BJ (cell line): Measurements from ENCODE around the gene FOLR1. TPM values are rescaled to one million over a fixed set of nuclear protein-coding genes. Genes with fewer than 3 reads are reported as not detected.

Source experiments
- CTCF ChIA-PET: fragments of 350-600 bp; formaldehyde crosslinking; extraction: SDS; loops from one replicate; lab custom pipeline; 2021; ENCODE audit warnings: antibody characterized with exemption, inconsistent platforms; lab: Yijun Ruan, JAX
- POLR2A ChIA-PET: fragments of 300-600 bp; sonication (Branson Sonifier 250); formaldehyde crosslinking; extraction: SDS; loops from one replicate; lab custom pipeline; 2021; ENCODE audit warnings: antibody characterized with exemption; lab: Charles Lee
- DNase-seq: peaks from one replicate; pipeline ENCODE4 v3.0.0-alpha.2; 2011; ENCODE audit warnings: low read depth
- H3K27me3 ChIP-seq: 2 replicates; pipeline ENCODE4 v1.6.0; 2011; ENCODE audit warnings: low read length; ENCODE audit not compliant: control insufficient read depth, insufficient read depth
- H3K36me3 ChIP-seq: 2 replicates; pipeline ENCODE4 v1.5.1; 2011; ENCODE audit warnings: low read length; ENCODE audit not compliant: control insufficient read depth, insufficient read depth
- H3K4me3 ChIP-seq: 2 replicates; pipeline ENCODE4 v1.5.1; 2011; ENCODE audit warnings: low read depth, mild to moderate bottlenecking, control low read depth, low read length
- polyA plus RNA-seq: library from polyadenylated mRNA; depleted of rRNA; stranded (reverse); fragments of >200 nt; gene quantifications from 2 replicates; pipeline ENCODE4 v1.2.3, GENCODE V29; 2011
- TF ChIP-seq, protein P1 (sequence below): IDR thresholded peaks from 2 replicates; pipeline ENCODE4 v1.5.1; 2011; ENCODE audit warnings: low read depth, mild to moderate bottlenecking, control low read depth, inconsistent platforms, low read length, moderate library complexity; ENCODE audit not compliant: insufficient read depth

Gene FOLR1
- polyA plus RNA-seq, 1 experiment: 1.2 TPM

DNA sequence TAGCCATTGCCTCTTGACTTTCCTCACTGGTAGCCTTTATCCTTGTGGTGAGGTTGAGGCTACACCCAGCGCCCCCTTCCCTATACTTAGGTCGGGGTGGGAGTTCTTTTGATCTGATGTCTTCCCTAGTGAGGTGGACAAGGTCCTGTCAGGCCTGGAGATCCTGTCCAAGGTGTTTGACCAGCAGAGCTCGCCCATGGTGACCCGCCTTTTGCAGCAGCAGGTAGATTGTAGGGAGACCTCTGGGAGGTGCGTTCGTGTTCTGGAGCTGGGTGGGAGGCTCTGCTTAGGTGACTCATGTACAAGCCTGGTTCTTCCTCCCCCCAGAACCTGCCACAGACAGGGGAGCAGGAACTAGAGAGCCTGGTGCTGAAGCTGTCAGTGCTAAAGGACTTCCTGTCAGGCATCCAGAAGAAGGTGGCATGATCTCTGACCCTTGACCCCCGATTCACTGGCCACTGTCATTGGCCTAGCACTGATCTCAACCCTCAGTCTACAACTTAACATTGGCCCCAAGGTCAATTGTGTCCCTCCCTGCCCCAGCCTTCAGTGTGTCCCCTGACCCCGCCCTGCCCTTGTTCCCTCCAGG is 37.5 kb downstream of the FOLR1 start:
- CTCF ChIA-PET: interaction anchor here (1.3 to 7.5 kb wide), 3 partner anchors 8 to 204 kb away, joined by 3 to 57 read pairs (median 3); no protein-coding TSS in a partner anchor
- POLR2A ChIA-PET: no interaction called here
- Histone ChIP-seq H3K27me3 (no peaks in the 10 kb centered on the region), H3K36me3 (peaks cover 63% of the 10 kb centered on the region), H3K4me3 (no peak overlapping the region)
- TF ChIP-seq, protein P1, sequence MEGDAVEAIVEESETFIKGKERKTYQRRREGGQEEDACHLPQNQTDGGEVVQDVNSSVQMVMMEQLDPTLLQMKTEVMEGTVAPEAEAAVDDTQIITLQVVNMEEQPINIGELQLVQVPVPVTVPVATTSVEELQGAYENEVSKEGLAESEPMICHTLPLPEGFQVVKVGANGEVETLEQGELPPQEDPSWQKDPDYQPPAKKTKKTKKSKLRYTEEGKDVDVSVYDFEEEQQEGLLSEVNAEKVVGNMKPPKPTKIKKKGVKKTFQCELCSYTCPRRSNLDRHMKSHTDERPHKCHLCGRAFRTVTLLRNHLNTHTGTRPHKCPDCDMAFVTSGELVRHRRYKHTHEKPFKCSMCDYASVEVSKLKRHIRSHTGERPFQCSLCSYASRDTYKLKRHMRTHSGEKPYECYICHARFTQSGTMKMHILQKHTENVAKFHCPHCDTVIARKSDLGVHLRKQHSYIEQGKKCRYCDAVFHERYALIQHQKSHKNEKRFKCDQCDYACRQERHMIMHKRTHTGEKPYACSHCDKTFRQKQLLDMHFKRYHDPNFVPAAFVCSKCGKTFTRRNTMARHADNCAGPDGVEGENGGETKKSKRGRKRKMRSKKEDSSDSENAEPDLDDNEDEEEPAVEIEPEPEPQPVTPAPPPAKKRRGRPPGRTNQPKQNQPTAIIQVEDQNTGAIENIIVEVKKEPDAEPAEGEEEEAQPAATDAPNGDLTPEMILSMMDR: no peak
- no peak for DNase-seq

DNA sequence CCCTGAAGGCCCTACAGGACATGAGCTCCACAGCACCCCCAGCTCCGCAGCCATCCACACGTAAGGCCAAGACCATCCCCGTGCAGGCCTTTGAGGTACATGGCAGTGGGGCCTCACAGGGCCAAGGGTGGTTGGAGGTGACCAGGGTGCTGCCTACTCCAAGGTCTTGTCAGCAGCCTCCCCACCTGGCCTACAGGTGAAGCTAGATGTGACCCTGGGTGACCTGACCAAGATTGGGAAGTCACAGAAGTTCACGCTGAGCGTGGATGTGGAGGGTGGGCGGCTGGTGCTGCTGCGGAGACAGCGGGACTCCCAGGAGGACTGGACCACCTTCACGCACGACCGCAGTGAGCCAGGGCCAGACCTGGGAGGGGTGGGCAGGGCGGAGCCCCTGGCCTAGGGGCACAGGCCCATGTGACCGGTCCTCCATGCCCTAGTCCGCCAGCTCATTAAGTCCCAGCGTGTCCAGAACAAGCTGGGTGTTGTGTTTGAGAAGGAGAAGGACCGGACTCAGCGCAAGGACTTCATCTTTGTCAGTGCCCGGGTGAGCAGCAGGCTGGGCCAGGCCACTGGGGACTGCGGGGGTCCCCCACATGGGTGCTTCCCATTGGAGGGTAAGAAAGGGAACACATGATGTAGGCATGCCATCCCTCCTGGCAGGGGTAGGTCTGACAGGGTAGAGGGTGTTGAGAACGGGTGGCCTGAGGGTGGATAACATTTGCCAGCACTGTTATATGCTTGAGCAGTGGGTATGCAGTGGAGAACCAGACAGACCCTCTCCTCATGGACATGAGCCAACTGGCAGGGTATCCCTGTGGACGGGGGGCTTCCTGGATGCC is 38.2 kb downstream of the FOLR1 start:
- Histone ChIP-seq H3K4me3 (no peak overlapping the region), H3K27me3 (no peaks in the 10 kb centered on the region), H3K36me3 (peaks cover 67% of the 10 kb centered on the region)
- ChIA-PET CTCF (interaction anchor here (0.8 to 7.5 kb wide), 4 partner anchors 8 to 205 kb away, joined by 3 to 57 read pairs (median 3); no protein-coding TSS in a partner anchor), POLR2A (no interaction called here)
- DNase-seq: no peak
- TF ChIP-seq, protein P1: no peak

DNA sequence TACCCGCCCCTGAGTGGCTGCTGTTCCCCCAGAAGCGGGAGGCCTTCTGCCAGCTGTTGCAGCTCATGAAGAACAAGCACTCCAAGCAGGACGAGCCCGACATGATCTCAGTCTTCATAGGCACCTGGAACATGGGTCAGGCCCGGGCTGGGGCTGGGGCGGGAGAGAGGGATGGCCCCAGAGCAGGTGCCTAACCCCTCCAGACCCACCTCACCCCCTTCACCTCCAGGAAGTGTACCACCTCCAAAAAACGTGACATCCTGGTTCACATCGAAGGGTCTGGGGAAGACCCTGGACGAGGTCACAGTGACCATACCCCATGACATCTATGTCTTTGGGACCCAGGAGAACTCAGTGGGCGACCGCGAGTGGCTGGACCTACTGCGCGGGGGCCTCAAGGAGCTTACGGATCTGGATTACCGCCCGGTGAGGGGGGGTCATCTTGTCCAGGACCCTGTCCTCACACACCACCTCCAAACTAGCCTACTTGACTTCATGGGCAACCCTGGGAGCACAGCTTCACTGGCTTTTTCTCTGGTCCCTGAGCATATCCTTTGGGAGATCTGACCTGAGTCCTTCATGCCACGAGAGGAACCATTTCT is 38.9 kb downstream of the FOLR1 start:
- POLR2A ChIA-PET: no interaction called here
- TF ChIP-seq, protein P1: no peak
- no peak for DNase-seq
- no peaks in the 10 kb centered on the region for H3K27me3 ChIP-seq
- H3K4me3 ChIP-seq: no peak overlapping the region
- CTCF ChIA-PET: interaction anchor here (0.8 kb wide), 1 partner anchor 22 kb away, joined by 3 read pairs; no protein-coding TSS in a partner anchor
- peaks cover 71% of the 10 kb centered on the region for H3K36me3 ChIP-seq

DNA sequence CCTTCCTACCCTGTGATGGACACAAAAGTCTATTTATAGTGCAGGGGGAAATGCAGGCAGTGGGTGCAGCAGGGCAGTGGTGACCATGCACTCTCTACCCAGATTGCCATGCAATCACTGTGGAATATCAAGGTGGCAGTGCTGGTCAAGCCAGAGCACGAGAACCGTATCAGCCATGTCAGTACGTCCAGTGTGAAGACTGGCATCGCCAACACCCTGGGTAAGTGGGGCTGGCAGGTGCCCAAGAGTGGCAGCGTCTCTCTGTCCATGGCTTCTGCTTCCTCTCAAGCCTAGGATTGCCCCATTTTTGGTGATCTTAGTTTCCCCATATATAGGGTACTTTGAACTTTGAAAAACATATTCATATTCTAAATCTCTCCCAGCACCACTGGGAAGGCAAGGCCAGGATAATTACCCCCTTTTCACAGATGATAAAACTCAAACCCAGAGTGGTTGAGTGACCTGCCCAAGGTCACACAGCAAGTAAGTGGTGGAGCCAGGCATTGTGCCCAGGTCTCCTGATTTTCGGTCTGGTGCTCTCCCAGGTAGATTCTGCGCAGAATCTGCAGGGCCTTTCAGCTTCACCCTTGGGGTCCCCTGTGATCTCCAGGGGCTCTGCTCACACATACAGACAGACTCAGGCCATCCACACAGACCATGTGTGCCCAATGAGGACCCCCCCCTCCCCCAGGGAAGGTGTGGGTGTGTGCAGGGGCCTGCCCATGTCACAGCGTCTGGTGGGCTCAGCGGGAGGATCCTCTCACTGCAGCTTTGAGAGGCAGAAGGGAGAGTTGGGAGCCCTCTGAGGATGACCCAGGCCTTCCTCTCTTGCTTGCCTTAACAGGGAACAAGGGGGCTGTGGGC is 39.7 kb downstream of the FOLR1 start:
- ChIA-PET CTCF (interaction anchor here (0.8 kb wide), 1 partner anchor 23 kb away, joined by 3 read pairs; no protein-coding TSS in a partner anchor), POLR2A (no interaction called here)
- Histone ChIP-seq H3K27me3 (no peaks in the 10 kb centered on the region), H3K36me3 (peaks cover 70% of the 10 kb centered on the region), H3K4me3 (no peak overlapping the region)
- TF ChIP-seq, protein P1: no peak
- DNase-seq: no peak
